Measurements from ENCODE around the gene TNS3. TPM values are rescaled to one million over a fixed set of nuclear protein-coding genes. Genes with fewer than 3 reads are reported as not detected.

TNS3 gene
- total and polyA plus RNA-seq, 2 of the 13 experiments (the other 11 are each of a cell fraction or from before 2014, with no cell fraction given): 52.9 to 55.7 TPM

GRCh38 chr7:47367369-47367768, 214.5 kb downstream of the TNS3 start:
- Histone ChIP-seq H3K4me1 (ENCODE audit: insufficient read depth, low read length) (no peaks in the 10 kb centered on the region), H2AFZ (ENCODE audit: low read length) (no peak overlapping the region), H3K79me2 (ENCODE audit: insufficient read depth, low read length) (peaks cover 19% of the 10 kb centered on the region), H4K20me1 (ENCODE audit: insufficient read depth, low read length) (peaks cover 54% of the 10 kb centered on the region), H3K36me3 (replicated peaks in 1 of 2; ENCODE audit: control insufficient read depth in 1 of 2, insufficient read depth in 2 of 2, low read length in 2 of 2) (peaks cover 45 to 81% of the 10 kb centered on the region in 2 experiments), H3K4me3 (replicated peaks in 1 of 3; ENCODE audit: insufficient read depth in 1 of 3, low read depth in 2 of 3, low read length in 3 of 3) (no peak overlapping the region), H3K27me3 (ENCODE audit: control insufficient read depth in 1 of 2, insufficient read depth in 2 of 2, low read length in 2 of 2) (no peaks in the 10 kb centered on the region), H3K9me3 (ENCODE audit: low read length) (no peaks in the 10 kb centered on the region), H3K27ac (ENCODE audit: extremely low read length, insufficient read depth, low read length) (no peak overlapping the region), H3K4me2 (ENCODE audit: low read depth, low read length) (no peak overlapping the region), H3K9ac (ENCODE audit: insufficient read depth, low read depth, low read length) (no peak overlapping the region)
- ATAC-seq (no peak; the same call in 2 of the 3 replicates), DNase-seq (ENCODE audit: low spot score) (no peak), FAIRE-seq (no peak)
- no CpG with 5 or more reads among the region's 5 CpGs for WGBS (ENCODE audit: low lambda C conversion rate)
- ChIA-PET CTCF (ENCODE audit: low intra/inter-chr PET ratio, low total read pairs) (no interaction called here), POLR2A (no interaction called here)
- intact Hi-C loops (cut with micrococcal nuclease; ENCODE audit: unreplicated experiment): no loop called here
- BruUV-seq (replicated peaks): no TSS peak
- TF ChIP-seq ZNF441 (CRISPR knock-in tag; IDR thresholded peaks at IDR 0.05; ENCODE audit: borderline replicate concordance) (no peak), TCF7 (IDR thresholded peaks at IDR 0.05; ENCODE audit: low read depth) (no peak)
- in situ Hi-C loops (cut with HindIII; ENCODE audit: extremely low pct_ligation_motif_present, low pct_unique_long_range_greater_than_20kb): no loop called here

GRCh38 chr7:47366960-47367359, 215.0 kb downstream of the TNS3 start:
- CTCF ChIA-PET (ENCODE audit: low intra/inter-chr PET ratio, low total read pairs): no interaction called here
- H4K20me1 ChIP-seq (ENCODE audit: insufficient read depth, low read length): peaks cover 52% of the 10 kb centered on the region
- H3K4me3 ChIP-seq (replicated peaks in 1 of 3; ENCODE audit: insufficient read depth in 1 of 3, low read depth in 2 of 3, low read length in 3 of 3): no peak overlapping the region
- H3K9ac ChIP-seq (ENCODE audit: insufficient read depth, low read depth, low read length): no peak overlapping the region
- no peak overlapping the region for H2AFZ ChIP-seq (ENCODE audit: low read length)
- ATAC-seq (no peak; the same call in 2 of the 3 replicates), FAIRE-seq (no peak), DNase-seq (ENCODE audit: low spot score) (no peak)
- in situ Hi-C loops (cut with HindIII; ENCODE audit: extremely low pct_ligation_motif_present, low pct_unique_long_range_greater_than_20kb): no loop called here
- 98% methylated on average over 8 of the region's 8 CpGs for WGBS (ENCODE audit: low lambda C conversion rate)
- H3K4me1 ChIP-seq (ENCODE audit: insufficient read depth, low read length): no peaks in the 10 kb centered on the region
- BruUV-seq (replicated peaks): no TSS peak
- H3K79me2 ChIP-seq (ENCODE audit: insufficient read depth, low read length): peaks cover 20% of the 10 kb centered on the region
- H3K4me2 ChIP-seq (ENCODE audit: low read depth, low read length): no peak overlapping the region
- H3K36me3 ChIP-seq (replicated peaks in 1 of 2; ENCODE audit: control insufficient read depth in 1 of 2, insufficient read depth in 2 of 2, low read length in 2 of 2): peaks cover 45 to 82% of the 10 kb centered on the region in 2 experiments
- POLR2A ChIA-PET: no interaction called here
- no peaks in the 10 kb centered on the region for H3K27me3 ChIP-seq (ENCODE audit: control insufficient read depth in 1 of 2, insufficient read depth in 2 of 2, low read length in 2 of 2)
- intact Hi-C loops (cut with micrococcal nuclease; ENCODE audit: unreplicated experiment): no loop called here
- TF ChIP-seq AGO2 (optimal IDR thresholded peaks at IDR 0.05; ENCODE audit: low read depth, low read length) (peak; percentile 53), RBM22 (optimal IDR thresholded peaks at IDR 0.05; ENCODE audit: low read length) (peak; percentile 63), MAFF (IDR thresholded peaks at IDR 0.05; ENCODE audit: low read depth, low read length) (no peak), ZNF253 (CRISPR knock-in tag; IDR thresholded peaks at IDR 0.05; ENCODE audit: borderline replicate concordance) (no peak), SIX1 (CRISPR knock-in tag; IDR thresholded peaks at IDR 0.05; ENCODE audit: borderline replicate concordance) (no peak), PHF5A (CRISPR knock-in tag; IDR thresholded peaks at IDR 0.05; ENCODE audit: low read depth, unreplicated experiment) (no peak), YY1 (IDR thresholded peaks at IDR 0.05; ENCODE audit: insufficient read depth, insufficient replicate concordance, low read depth, low read length) (no peak), ATF4 (CRISPR knock-in tag; IDR thresholded peaks at IDR 0.05) (no peak)
- H3K9me3 ChIP-seq (ENCODE audit: low read length): no peaks in the 10 kb centered on the region
- no peak overlapping the region for H3K27ac ChIP-seq (ENCODE audit: extremely low read length, insufficient read depth, low read length)

All from HepG2 (cell line).